WERI-Rb-1 (cell line): Measurements from ENCODE around the gene NFIA.

Experiments used
- DNase-seq: peaks from one replicate; pipeline ENCODE4 v3.0.0-alpha.2; 2020
- H3K27ac ChIP-seq: fragments of 250-450 bp; sonication (Bioruptor Pico); 2 replicates; pipeline ENCODE4 v1.5.1; 2020; ENCODE audit warnings: mild to moderate bottlenecking, moderate library complexity
- H3K27me3 ChIP-seq: fragments of 250-450 bp; sonication (Bioruptor Pico); 2 replicates; pipeline ENCODE4 v1.5.1; 2021; ENCODE audit warnings: mild to moderate bottlenecking, low read depth, moderate library complexity; ENCODE audit not compliant: insufficient read depth, severe bottlenecking
- H3K36me3 ChIP-seq: fragments of 250-450 bp; sonication (Bioruptor Pico); 2 replicates; pipeline ENCODE4 v1.5.1; 2020; ENCODE audit warnings: mild to moderate bottlenecking, moderate library complexity
- H3K4me3 ChIP-seq: 2 replicates; pipeline ENCODE4 v1.5.1; 2011; ENCODE audit warnings: low read depth, mild to moderate bottlenecking, control low read depth, low read length
- H3K9me3 ChIP-seq: fragments of 250-450 bp; sonication (Bioruptor Pico); 2 replicates; pipeline ENCODE4 v1.5.1; 2021; ENCODE audit warnings: mild to moderate bottlenecking, moderate library complexity; ENCODE audit not compliant: severe bottlenecking
- CTCF ChIP-seq: IDR thresholded peaks from 2 replicates; pipeline ENCODE4 v1.5.1; 2011; ENCODE audit warnings: low read depth, mild to moderate bottlenecking, control low read depth, inconsistent platforms, low read length

Gene NFIA

GRCh38 chr1:61047061-61047460, 35.3 kb upstream of the NFIA start:
- H3K27me3 ChIP-seq = peaks cover 7% of the 10 kb centered on the region
- H3K36me3 ChIP-seq = no peaks in the 10 kb centered on the region
- H3K9me3 ChIP-seq = no peaks in the 10 kb centered on the region
- H3K27ac ChIP-seq = no peak overlapping the region
- H3K4me3 ChIP-seq = no peak overlapping the region
- no peak for TF ChIP-seq CTCF
- DNase-seq = no peak

GRCh38 chr1:61049850-61050540, 32.4 kb upstream of the NFIA start:
- peak; percentile 90 for DNase-seq
- peak overlapping the region; percentile 44 for H3K27ac ChIP-seq
- no peaks in the 10 kb centered on the region for H3K9me3 ChIP-seq
- no peaks in the 10 kb centered on the region for H3K36me3 ChIP-seq
- H3K27me3 ChIP-seq = peaks cover 7% of the 10 kb centered on the region
- H3K4me3 ChIP-seq = peak overlapping the region; percentile 91
- peak; percentile 93 for TF ChIP-seq CTCF

- Histone ChIP-seq H3K4me3 (peak overlapping the region; percentile 91), H3K27me3 (peaks cover 7% of the 10 kb centered on the region), H3K36me3 (no peaks in the 10 kb centered on the region), H3K9me3 (no peaks in the 10 kb centered on the region), H3K27ac (peak overlapping the region; percentile 49)
- no peak for TF ChIP-seq CTCF
- DNase-seq = peak; percentile 54
These were observed 31.6 kb upstream of the NFIA start for GRCh38 chr1:61050541-61051442.

- Histone ChIP-seq H3K27me3 (peaks cover 7% of the 10 kb centered on the region), H3K9me3 (no peaks in the 10 kb centered on the region), H3K4me3 (peak overlapping the region; percentile 91), H3K36me3 (no peaks in the 10 kb centered on the region), H3K27ac (no peak overlapping the region)
- DNase-seq = no peak
- no peak for TF ChIP-seq CTCF
These were observed 31.0 kb upstream of the NFIA start for GRCh38 chr1:61051443-61051718.

GRCh38 chr1:61051719-61052394, 30.5 kb upstream of the NFIA start:
- peaks cover 7% of the 10 kb centered on the region for H3K27me3 ChIP-seq
- H3K36me3 ChIP-seq = no peaks in the 10 kb centered on the region
- H3K9me3 ChIP-seq = no peaks in the 10 kb centered on the region
- H3K27ac ChIP-seq = no peak overlapping the region
- H3K4me3 ChIP-seq = no peak overlapping the region
- DNase-seq = no peak
- no peak for TF ChIP-seq CTCF
